Stimulated activated naive CD4-positive, alpha-beta T cell (primary cell): ENCODE measurements around the gene PIK3R2.

Experiments
- DNase-seq, 6 experiments: peaks; one replicate each; lab custom pipeline; 2025; lab: John Stamatoyannopoulos, UW

PIK3R2 gene

GRCh38 chr19:18173054-18173571 lies 20.1 kb downstream of the PIK3R2 start:
- DNase-seq = no peak

DNA sequence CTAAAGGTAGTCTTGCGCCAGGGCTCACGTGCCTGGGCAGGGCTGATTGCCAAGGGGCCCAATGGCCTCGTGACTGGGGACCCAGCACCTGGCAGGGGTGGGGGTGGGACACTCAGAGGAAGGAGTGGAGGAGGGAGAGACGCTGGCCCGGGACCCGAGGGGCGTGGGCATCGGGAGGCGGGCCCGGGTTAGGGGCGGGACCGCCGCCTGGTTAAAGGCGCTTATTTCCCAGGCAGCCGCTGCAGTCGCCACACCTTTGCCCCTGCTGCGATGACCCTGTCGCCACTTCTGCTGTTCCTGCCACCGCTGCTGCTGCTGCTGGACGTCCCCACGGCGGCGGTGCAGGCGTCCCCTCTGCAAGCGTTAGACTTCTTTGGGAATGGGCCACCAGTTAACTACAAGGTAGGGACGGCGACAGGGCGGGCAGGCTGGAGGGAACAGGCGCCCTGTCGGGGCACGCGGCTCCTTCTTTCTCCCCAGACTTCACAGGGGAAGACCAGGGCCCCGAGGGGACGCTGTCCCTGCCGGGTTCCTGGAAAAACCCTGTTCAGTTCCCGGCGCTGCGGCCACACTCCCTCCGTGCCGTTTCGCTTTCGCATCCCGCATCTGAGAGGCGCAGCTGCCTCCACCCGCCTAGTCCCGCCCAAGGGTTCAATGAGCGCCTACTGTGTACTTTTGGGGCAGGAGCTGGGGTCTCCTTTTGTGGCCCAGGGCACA lies 20.8 kb downstream of the PIK3R2 start, which contains the start of gene IFI30:
Gene IFI30, plus strand, starts transcription at position 242 of the 717 bp plus-strand sequence. Its CDS starts 29 bp downstream, at position 271.
- DNase-seq = peak in 5 of 6 experiments; percentile 33 to 66 (median 52)

GRCh38 chr19:18174983-18175382 lies 22.0 kb downstream of the PIK3R2 start:
- no peak for DNase-seq

- DNase-seq = no peak
Observed at GRCh38 chr19:18176367-18177310, 23.7 kb downstream of the PIK3R2 start.

DNA sequence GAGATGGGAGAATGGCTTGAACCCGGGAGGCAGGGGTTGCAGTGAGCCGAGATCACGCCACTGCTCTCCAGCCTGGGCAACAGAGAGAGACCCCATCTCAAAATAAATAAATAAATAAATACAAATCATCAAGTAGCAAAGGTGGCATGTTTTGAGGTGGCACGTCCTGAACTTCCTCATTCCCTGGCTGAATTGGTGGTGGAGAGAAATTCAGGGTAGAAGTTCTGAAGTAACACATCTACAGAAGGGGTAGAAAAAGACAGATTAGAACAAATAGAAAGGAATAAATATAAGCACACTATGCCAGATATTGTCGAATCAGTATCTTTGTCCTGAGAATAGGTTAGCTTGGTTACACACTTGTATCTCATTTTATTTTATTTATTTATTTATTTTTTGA lies 27.0 kb downstream of the PIK3R2 start:
- DNase-seq = no peak

GRCh38 chr19:18183529-18183928 lies 30.6 kb downstream of the PIK3R2 start:
- DNase-seq = no peak

DNA sequence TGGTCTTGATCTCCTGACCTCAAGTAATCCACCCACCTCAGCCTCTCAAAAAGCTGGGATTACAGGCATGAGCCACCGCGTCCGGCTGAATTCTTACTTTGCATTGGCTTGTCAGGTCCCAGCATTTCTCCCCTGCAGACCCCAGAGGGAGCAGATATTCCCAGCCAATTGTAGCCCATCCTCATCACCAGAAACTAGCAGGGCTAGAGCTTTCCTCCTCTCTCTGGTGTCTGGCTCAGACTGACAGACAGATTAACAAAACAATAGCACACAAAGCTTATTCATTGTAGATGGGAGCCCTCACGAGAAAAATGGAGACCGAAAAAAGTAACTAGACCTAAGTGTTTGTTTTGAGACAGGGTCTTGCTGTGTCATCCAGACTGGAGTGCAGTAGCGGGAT lies 32.6 kb downstream of the PIK3R2 start:
- DNase-seq = no peak

- DNase-seq = no peak
Observed at GRCh38 chr19:18190278-18190677, 37.3 kb downstream of the PIK3R2 start.

DNA sequence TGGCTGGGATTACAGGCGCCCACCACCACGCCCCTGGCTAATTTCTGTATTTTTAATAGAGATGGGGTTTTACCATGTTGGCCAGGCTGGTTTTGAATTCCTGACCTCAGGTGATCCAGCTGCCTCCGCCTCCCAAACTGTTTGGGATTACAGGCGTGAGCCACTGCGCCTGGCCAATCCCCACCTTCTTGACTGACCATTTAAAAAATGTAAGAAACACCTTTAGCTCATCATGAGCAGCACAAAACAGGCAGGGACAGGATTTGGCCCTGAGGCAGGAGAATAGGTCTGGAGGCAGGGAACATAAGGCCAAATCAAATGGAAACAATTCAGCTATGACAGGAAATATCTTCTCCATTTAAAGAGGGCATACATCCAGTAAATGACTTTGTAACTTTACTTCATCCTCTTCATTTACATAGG lies 38.7 kb downstream of the PIK3R2 start:
- no peak for DNase-seq

GRCh38 chr19:18192673-18193387 lies 39.9 kb downstream of the PIK3R2 start, which contains the start of gene MPV17L2:
Gene MPV17L2 (plus strand): TSS chr19:18193218. CDS start chr19:18193282, 64 bp downstream.
- DNase-seq = peak; percentile 96 to 100 (median 99)

GRCh38 chr19:18193388-18194180 lies 40.6 kb downstream of the PIK3R2 start:
- no peak for DNase-seq

DNA sequence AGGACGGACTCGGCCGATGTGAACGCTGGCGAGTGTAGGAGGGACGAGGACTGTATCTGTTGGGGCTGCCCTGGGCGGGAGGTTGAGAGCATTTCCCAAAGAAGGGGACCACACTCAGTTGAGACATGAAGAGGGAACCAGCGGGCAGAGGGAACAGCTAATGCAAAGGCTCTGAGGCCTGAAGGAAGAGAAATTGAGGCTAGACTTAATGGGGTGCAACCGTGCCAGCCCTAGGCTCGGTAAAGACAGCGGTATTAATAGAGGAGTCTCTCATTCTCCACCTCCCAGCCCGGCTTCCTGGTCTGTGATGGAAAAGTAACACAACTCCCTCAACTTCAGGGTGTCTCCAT lies 41.2 kb downstream of the PIK3R2 start:
- DNase-seq = no peak

DNA sequence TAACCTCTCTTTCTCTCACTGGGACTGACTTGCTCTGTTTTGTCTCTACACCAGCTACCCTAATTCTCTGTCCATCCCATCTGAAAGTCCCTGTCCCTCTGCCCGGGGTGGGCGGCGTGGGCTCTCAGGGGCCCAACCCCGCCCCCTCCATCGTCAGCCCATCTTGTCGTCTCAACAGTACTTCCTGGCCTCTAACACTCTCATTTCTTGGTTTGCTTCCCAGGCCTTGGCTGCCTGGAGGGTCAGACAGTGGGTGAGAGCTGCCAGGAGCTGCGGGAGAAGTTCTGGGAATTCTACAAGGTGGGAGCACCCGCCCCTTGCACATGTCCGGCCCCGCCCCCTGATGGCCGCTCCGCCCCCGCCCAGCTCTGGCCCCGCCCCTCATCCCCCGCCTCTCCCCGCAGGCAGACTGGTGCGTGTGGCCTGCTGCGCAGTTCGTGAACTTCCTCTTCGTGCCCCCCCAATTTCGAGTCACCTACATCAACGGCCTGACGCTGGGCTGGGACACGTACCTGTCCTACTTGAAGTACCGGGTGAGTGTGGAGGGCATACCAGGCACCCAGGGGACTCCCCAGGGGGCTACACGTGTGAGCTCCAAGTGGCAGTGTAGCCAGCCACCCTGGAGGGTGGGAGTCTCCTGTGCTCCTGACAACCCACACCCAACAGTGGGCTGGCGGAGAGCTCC lies 41.7 kb downstream of the PIK3R2 start:
- DNase-seq = peak in 5 of 6 experiments; percentile 27 to 42 (median 33)

GRCh38 chr19:18196511-18196845 lies 43.5 kb downstream of the PIK3R2 start:
- DNase-seq = no peak

GRCh38 chr19:18197306-18197705 lies 44.3 kb downstream of the PIK3R2 start:
- no peak for DNase-seq

DNA sequence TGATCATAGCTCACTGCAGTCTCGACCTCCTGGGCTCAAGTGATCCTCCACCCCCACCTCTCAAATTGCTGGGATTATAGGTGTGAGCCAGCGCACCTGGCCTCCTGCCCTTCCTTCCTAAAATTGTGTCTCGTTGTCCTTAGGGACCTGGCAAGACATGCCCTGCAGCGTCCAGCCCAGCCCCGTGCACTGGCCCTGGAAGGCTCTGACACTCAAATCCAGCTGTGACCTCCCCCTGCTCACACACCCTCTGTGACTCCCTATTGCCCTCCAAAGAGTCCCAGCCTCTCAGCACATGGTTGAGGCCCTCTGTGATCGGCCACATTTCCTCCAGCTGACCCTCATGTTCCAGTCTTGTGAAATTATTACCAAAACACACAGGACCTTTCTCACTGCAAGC lies 45.0 kb downstream of the PIK3R2 start:
- no peak for DNase-seq

- DNase-seq = no peak
Observed at GRCh38 chr19:18198374-18198773, 45.4 kb downstream of the PIK3R2 start.

GRCh38 chr19:18202397-18202777 lies 49.4 kb downstream of the PIK3R2 start:
- DNase-seq = no peak

DNA sequence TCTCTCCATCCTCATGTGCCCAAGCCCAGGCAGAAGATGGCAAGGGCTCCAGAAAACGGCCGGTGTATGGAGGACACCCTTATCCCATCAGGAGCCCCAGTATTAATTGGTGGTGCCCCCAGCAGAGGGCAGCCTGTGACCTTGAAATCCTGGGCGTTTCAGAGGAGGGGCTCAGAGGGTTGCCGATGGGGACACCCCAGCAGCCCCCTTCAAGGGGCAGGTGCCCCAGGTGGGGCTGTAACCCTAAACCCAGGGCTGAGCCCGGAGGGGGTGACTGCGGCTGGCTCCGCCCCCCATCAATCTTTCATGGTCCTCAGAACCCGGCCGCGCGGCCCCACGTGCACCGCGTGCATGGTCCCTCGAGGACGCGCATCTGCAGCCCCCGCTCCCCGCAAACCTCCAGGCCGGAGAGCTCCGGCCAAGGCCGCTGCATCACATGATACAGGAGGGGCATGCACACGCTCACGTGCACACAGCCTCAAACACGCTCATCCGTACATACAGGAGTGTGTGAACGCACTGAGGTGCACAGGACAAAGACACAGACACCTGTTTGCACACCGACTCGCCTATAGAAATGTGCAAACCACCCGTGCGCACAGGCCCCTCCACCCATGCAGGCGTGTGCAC lies 49.9 kb downstream of the PIK3R2 start:
- peak in 4 of 6 experiments; percentile 15 to 31 (median 21) for DNase-seq

GRCh38 chr19:18203408-18203862 lies 50.5 kb downstream of the PIK3R2 start:
- peak in 1 of 6 experiments; percentile 38 for DNase-seq
